Measurements from ENCODE around the gene MT3. TPM values are rescaled to one million over a fixed set of nuclear protein-coding genes. Genes with fewer than 3 reads are reported as not detected.

The MT3 gene
- total and polyA plus RNA-seq, 2 of the 13 experiments (the other 11 are each of a cell fraction or from before 2014, with no cell fraction given), result not detected

- TF ChIP-seq, protein P1, sequence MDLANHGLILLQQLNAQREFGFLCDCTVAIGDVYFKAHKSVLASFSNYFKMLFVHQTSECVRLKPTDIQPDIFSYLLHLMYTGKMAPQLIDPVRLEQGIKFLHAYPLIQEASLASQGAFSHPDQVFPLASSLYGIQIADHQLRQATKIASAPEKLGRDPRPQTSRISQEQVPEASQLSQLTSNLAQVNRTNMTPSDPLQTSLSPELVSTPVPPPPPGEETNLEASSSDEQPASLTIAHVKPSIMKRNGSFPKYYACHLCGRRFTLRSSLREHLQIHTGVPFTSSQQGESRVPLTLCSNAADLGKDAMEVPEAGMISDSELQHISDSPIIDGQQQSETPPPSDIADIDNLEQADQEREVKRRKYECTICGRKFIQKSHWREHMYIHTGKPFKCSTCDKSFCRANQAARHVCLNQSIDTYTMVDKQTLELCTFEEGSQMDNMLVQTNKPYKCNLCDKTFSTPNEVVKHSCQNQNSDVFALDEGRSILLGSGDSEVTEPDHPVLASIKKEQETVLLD (CRISPR knock-in tag; IDR thresholded peaks at IDR 0.05; ENCODE audit: low read depth), result no peak
- TF ChIP-seq ZNF570 (CRISPR knock-in tag; IDR thresholded peaks at IDR 0.05; ENCODE audit: borderline replicate concordance), result no peak
- TF ChIP-seq KDM3A (CRISPR knock-in tag; IDR thresholded peaks at IDR 0.05; ENCODE audit: low read depth), result no peak
- TF ChIP-seq YEATS4 (CRISPR knock-in tag; IDR thresholded peaks at IDR 0.05; ENCODE audit: borderline replicate concordance), result no peak
- no peak; the same call in 1 of the 2 replicates for TF ChIP-seq FOSL2 (CRISPR knock-in tag; IDR thresholded peaks at IDR 0.05)
- no peak for TF ChIP-seq NCOA5 (CRISPR knock-in tag; IDR thresholded peaks at IDR 0.05)
- TF ChIP-seq TBP (CRISPR knock-in tag; IDR thresholded peaks at IDR 0.05), result no peak
- no peak for TF ChIP-seq MAFK (conservative IDR thresholded peaks at IDR 0.05 in 1 of 2, IDR thresholded peaks at IDR 0.05 in 1 of 2; ENCODE audit: low read length in 2 of 2)
- TF ChIP-seq, protein P2, sequence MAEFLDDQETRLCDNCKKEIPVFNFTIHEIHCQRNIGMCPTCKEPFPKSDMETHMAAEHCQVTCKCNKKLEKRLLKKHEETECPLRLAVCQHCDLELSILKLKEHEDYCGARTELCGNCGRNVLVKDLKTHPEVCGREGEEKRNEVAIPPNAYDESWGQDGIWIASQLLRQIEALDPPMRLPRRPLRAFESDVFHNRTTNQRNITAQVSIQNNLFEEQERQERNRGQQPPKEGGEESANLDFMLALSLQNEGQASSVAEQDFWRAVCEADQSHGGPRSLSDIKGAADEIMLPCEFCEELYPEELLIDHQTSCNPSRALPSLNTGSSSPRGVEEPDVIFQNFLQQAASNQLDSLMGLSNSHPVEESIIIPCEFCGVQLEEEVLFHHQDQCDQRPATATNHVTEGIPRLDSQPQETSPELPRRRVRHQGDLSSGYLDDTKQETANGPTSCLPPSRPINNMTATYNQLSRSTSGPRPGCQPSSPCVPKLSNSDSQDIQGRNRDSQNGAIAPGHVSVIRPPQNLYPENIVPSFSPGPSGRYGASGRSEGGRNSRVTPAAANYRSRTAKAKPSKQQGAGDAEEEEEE (CRISPR knock-in tag; IDR thresholded peaks at IDR 0.05; ENCODE audit: borderline replicate concordance), result no peak
- TF ChIP-seq GZF1 (CRISPR knock-in tag; IDR thresholded peaks at IDR 0.05), result no peak
- TF ChIP-seq ZNF234 (CRISPR knock-in tag; conservative IDR thresholded peaks at IDR 0.05), result no peak
- TF ChIP-seq KLF11 (CRISPR knock-in tag; IDR thresholded peaks at IDR 0.05), result no peak
- TF ChIP-seq, protein P3, sequence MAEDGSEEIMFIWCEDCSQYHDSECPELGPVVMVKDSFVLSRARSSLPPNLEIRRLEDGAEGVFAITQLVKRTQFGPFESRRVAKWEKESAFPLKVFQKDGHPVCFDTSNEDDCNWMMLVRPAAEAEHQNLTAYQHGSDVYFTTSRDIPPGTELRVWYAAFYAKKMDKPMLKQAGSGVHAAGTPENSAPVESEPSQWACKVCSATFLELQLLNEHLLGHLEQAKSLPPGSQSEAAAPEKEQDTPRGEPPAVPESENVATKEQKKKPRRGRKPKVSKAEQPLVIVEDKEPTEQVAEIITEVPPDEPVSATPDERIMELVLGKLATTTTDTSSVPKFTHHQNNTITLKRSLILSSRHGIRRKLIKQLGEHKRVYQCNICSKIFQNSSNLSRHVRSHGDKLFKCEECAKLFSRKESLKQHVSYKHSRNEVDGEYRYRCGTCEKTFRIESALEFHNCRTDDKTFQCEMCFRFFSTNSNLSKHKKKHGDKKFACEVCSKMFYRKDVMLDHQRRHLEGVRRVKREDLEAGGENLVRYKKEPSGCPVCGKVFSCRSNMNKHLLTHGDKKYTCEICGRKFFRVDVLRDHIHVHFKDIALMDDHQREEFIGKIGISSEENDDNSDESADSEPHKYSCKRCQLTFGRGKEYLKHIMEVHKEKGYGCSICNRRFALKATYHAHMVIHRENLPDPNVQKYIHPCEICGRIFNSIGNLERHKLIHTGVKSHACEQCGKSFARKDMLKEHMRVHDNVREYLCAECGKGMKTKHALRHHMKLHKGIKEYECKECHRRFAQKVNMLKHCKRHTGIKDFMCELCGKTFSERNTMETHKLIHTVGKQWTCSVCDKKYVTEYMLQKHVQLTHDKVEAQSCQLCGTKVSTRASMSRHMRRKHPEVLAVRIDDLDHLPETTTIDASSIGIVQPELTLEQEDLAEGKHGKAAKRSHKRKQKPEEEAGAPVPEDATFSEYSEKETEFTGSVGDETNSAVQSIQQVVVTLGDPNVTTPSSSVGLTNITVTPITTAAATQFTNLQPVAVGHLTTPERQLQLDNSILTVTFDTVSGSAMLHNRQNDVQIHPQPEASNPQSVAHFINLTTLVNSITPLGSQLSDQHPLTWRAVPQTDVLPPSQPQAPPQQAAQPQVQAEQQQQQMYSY (CRISPR knock-in tag; IDR thresholded peaks at IDR 0.05), result no peak
- TF ChIP-seq TMF1 (CRISPR knock-in tag; IDR thresholded peaks at IDR 0.05; ENCODE audit: low read depth), result no peak
- no peak for TF ChIP-seq ZNF280D (CRISPR knock-in tag; IDR thresholded peaks at IDR 0.05)
- TF ChIP-seq, protein P4, sequence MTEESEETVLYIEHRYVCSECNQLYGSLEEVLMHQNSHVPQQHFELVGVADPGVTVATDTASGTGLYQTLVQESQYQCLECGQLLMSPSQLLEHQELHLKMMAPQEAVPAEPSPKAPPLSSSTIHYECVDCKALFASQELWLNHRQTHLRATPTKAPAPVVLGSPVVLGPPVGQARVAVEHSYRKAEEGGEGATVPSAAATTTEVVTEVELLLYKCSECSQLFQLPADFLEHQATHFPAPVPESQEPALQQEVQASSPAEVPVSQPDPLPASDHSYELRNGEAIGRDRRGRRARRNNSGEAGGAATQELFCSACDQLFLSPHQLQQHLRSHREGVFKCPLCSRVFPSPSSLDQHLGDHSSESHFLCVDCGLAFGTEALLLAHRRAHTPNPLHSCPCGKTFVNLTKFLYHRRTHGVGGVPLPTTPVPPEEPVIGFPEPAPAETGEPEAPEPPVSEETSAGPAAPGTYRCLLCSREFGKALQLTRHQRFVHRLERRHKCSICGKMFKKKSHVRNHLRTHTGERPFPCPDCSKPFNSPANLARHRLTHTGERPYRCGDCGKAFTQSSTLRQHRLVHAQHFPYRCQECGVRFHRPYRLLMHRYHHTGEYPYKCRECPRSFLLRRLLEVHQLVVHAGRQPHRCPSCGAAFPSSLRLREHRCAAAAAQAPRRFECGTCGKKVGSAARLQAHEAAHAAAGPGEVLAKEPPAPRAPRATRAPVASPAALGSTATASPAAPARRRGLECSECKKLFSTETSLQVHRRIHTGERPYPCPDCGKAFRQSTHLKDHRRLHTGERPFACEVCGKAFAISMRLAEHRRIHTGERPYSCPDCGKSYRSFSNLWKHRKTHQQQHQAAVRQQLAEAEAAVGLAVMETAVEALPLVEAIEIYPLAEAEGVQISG (CRISPR knock-in tag; IDR thresholded peaks at IDR 0.05), result no peak
- no peak for TF ChIP-seq NFKBIZ (CRISPR knock-in tag; IDR thresholded peaks at IDR 0.05)
These were observed 22.0 kb downstream of the MT3 start (continued) for GRCh38 chr16:56611281-56611833.

All from HepG2 (cell line).